ENCODE measurements around the gene CDK5RAP2.

The CDK5RAP2 gene

GRCh38 chr9:120374817-120375216 is 205.2 kb downstream of the CDK5RAP2 start:
- TF ChIP-seq FOXP2 (optimal IDR thresholded peaks at IDR 0.05; ENCODE audit: control extremely low read depth, extremely low read length, insufficient read depth) (no peak), POLR2AphosphoS5 (IDR thresholded peaks at IDR 0.05; ENCODE audit: borderline replicate concordance, low read depth, low read length) (no peak), EZH2 (IDR thresholded peaks at IDR 0.05) (no peak)
- no peak for DNase-seq (ENCODE audit: low read depth, low spot score)
- Histone ChIP-seq H3K27ac (no peak overlapping the region), H3K9me3 (ENCODE audit: low read depth, low read length) (no peaks in the 10 kb centered on the region), H3K4me3 (no peak overlapping the region), H3K36me3 (ENCODE audit: insufficient read depth, low read length) (no peaks in the 10 kb centered on the region), H3K9ac (ENCODE audit: insufficient read length) (no peak overlapping the region)

- H3K27ac ChIP-seq, result no peak overlapping the region
- H3K9ac ChIP-seq (ENCODE audit: insufficient read length), result no peak overlapping the region
- DNase-seq (ENCODE audit: low read depth, low spot score), result no peak
- H3K4me3 ChIP-seq, result no peak overlapping the region
- H3K9me3 ChIP-seq (ENCODE audit: low read depth, low read length), result no peaks in the 10 kb centered on the region
- TF ChIP-seq POLR2AphosphoS5 (IDR thresholded peaks at IDR 0.05; ENCODE audit: borderline replicate concordance, low read depth, low read length) (no peak), FOXP2 (optimal IDR thresholded peaks at IDR 0.05; ENCODE audit: control extremely low read depth, extremely low read length, insufficient read depth) (no peak), EZH2 (IDR thresholded peaks at IDR 0.05) (no peak)
- no peaks in the 10 kb centered on the region for H3K36me3 ChIP-seq (ENCODE audit: insufficient read depth, low read length)
These were observed 205.7 kb downstream of the CDK5RAP2 start for GRCh38 chr9:120374239-120374638.

- no peaks in the 10 kb centered on the region for H3K9me3 ChIP-seq (ENCODE audit: low read depth, low read length)
- TF ChIP-seq POLR2AphosphoS5 (IDR thresholded peaks at IDR 0.05; ENCODE audit: borderline replicate concordance, low read depth, low read length), result no peak
- TF ChIP-seq EZH2 (IDR thresholded peaks at IDR 0.05), result no peak
- no peak for TF ChIP-seq FOXP2 (optimal IDR thresholded peaks at IDR 0.05; ENCODE audit: control extremely low read depth, extremely low read length, insufficient read depth)
- H3K36me3 ChIP-seq (ENCODE audit: insufficient read depth, low read length), result no peaks in the 10 kb centered on the region
- no peak for DNase-seq (ENCODE audit: low read depth, low spot score)
- no peak overlapping the region for H3K4me3 ChIP-seq
- no peak overlapping the region for H3K9ac ChIP-seq (ENCODE audit: insufficient read length)
- no peak overlapping the region for H3K27ac ChIP-seq
These were observed 207.9 kb downstream of the CDK5RAP2 start for GRCh38 chr9:120372040-120372439.

GRCh38 chr9:120369608-120370220 is 210.3 kb downstream of the CDK5RAP2 start:
- H3K9me3 ChIP-seq (ENCODE audit: low read depth, low read length), result no peaks in the 10 kb centered on the region
- DNase-seq (ENCODE audit: low read depth, low spot score), result no peak
- no peaks in the 10 kb centered on the region for H3K36me3 ChIP-seq (ENCODE audit: insufficient read depth, low read length)
- no peak overlapping the region for H3K9ac ChIP-seq (ENCODE audit: insufficient read length)
- no peak for TF ChIP-seq POLR2AphosphoS5 (IDR thresholded peaks at IDR 0.05; ENCODE audit: borderline replicate concordance, low read depth, low read length)
- no peak for TF ChIP-seq EZH2 (IDR thresholded peaks at IDR 0.05)
- no peak for TF ChIP-seq FOXP2 (optimal IDR thresholded peaks at IDR 0.05; ENCODE audit: control extremely low read depth, extremely low read length, insufficient read depth)
- no peak overlapping the region for H3K27ac ChIP-seq
- H3K4me3 ChIP-seq, result no peak overlapping the region

GRCh38 chr9:120368799-120369198 is 211.2 kb downstream of the CDK5RAP2 start:
- H3K9me3 ChIP-seq (ENCODE audit: low read depth, low read length), result no peaks in the 10 kb centered on the region
- H3K4me3 ChIP-seq, result no peak overlapping the region
- no peak for DNase-seq (ENCODE audit: low read depth, low spot score)
- H3K36me3 ChIP-seq (ENCODE audit: insufficient read depth, low read length), result no peaks in the 10 kb centered on the region
- no peak overlapping the region for H3K9ac ChIP-seq (ENCODE audit: insufficient read length)
- no peak overlapping the region for H3K27ac ChIP-seq
- TF ChIP-seq FOXP2 (optimal IDR thresholded peaks at IDR 0.05; ENCODE audit: control extremely low read depth, extremely low read length, insufficient read depth), result no peak
- TF ChIP-seq POLR2AphosphoS5 (IDR thresholded peaks at IDR 0.05; ENCODE audit: borderline replicate concordance, low read depth, low read length), result no peak
- TF ChIP-seq EZH2 (IDR thresholded peaks at IDR 0.05), result no peak

GRCh38 chr9:120366644-120367019 is 213.3 kb downstream of the CDK5RAP2 start:
- H3K36me3 ChIP-seq (ENCODE audit: insufficient read depth, low read length), result no peaks in the 10 kb centered on the region

GRCh38 chr9:120365386-120365785 is 214.6 kb downstream of the CDK5RAP2 start:
- DNase-seq (ENCODE audit: low read depth, low spot score), result no peak
- no peaks in the 10 kb centered on the region for H3K36me3 ChIP-seq (ENCODE audit: insufficient read depth, low read length)
- H3K9me3 ChIP-seq (ENCODE audit: low read depth, low read length), result no peaks in the 10 kb centered on the region
- H3K4me3 ChIP-seq, result no peak overlapping the region
- no peak overlapping the region for H3K27ac ChIP-seq
- no peak overlapping the region for H3K9ac ChIP-seq (ENCODE audit: insufficient read length)
- TF ChIP-seq POLR2AphosphoS5 (IDR thresholded peaks at IDR 0.05; ENCODE audit: borderline replicate concordance, low read depth, low read length), result no peak
- TF ChIP-seq EZH2 (IDR thresholded peaks at IDR 0.05), result no peak
- TF ChIP-seq FOXP2 (optimal IDR thresholded peaks at IDR 0.05; ENCODE audit: control extremely low read depth, extremely low read length, insufficient read depth), result no peak

More at GRCh38 chr9:120366644-120367019, 213.3 kb downstream of the CDK5RAP2 start:
- no peak for DNase-seq (ENCODE audit: low read depth, low spot score)
- TF ChIP-seq FOXP2 (optimal IDR thresholded peaks at IDR 0.05; ENCODE audit: control extremely low read depth, extremely low read length, insufficient read depth), result no peak
- TF ChIP-seq POLR2AphosphoS5 (IDR thresholded peaks at IDR 0.05; ENCODE audit: borderline replicate concordance, low read depth, low read length), result no peak
- no peak for TF ChIP-seq EZH2 (IDR thresholded peaks at IDR 0.05)
- H3K27ac ChIP-seq, result no peak overlapping the region
- no peak overlapping the region for H3K9ac ChIP-seq (ENCODE audit: insufficient read length)
- no peaks in the 10 kb centered on the region for H3K9me3 ChIP-seq (ENCODE audit: low read depth, low read length)
- no peak overlapping the region for H3K4me3 ChIP-seq

- TF ChIP-seq POLR2AphosphoS5 (IDR thresholded peaks at IDR 0.05; ENCODE audit: borderline replicate concordance, low read depth, low read length) (no peak), FOXP2 (optimal IDR thresholded peaks at IDR 0.05; ENCODE audit: control extremely low read depth, extremely low read length, insufficient read depth) (no peak), EZH2 (IDR thresholded peaks at IDR 0.05) (no peak)
- no peak for DNase-seq (ENCODE audit: low read depth, low spot score)
- Histone ChIP-seq H3K27ac (no peak overlapping the region), H3K4me3 (no peak overlapping the region), H3K36me3 (ENCODE audit: insufficient read depth, low read length) (no peaks in the 10 kb centered on the region), H3K9ac (ENCODE audit: insufficient read length) (no peak overlapping the region), H3K9me3 (ENCODE audit: low read depth, low read length) (no peaks in the 10 kb centered on the region)
These were observed 216.3 kb downstream of the CDK5RAP2 start for GRCh38 chr9:120363697-120364096.

GRCh38 chr9:120362446-120362845 is 217.5 kb downstream of the CDK5RAP2 start:
- no peak overlapping the region for H3K27ac ChIP-seq
- H3K4me3 ChIP-seq, result no peak overlapping the region
- TF ChIP-seq EZH2 (IDR thresholded peaks at IDR 0.05) (no peak), POLR2AphosphoS5 (IDR thresholded peaks at IDR 0.05; ENCODE audit: borderline replicate concordance, low read depth, low read length) (no peak), FOXP2 (optimal IDR thresholded peaks at IDR 0.05; ENCODE audit: control extremely low read depth, extremely low read length, insufficient read depth) (no peak)
- H3K9me3 ChIP-seq (ENCODE audit: low read depth, low read length), result no peaks in the 10 kb centered on the region
- H3K36me3 ChIP-seq (ENCODE audit: insufficient read depth, low read length), result no peaks in the 10 kb centered on the region
- DNase-seq (ENCODE audit: low read depth, low spot score), result no peak
- no peak overlapping the region for H3K9ac ChIP-seq (ENCODE audit: insufficient read length)
